NCI-H2107 treated with DMSO at 0.1 percent for 48 hours (cell line): ENCODE measurements around the gene BEX3.

Source experiments
- DNase-seq: peaks from one replicate; lab custom pipeline; 2025; ENCODE audit not compliant: unreplicated experiment; lab: John Stamatoyannopoulos, UW

BEX3 gene

GRCh38 chrX:103417933-103418332, 41.6 kb downstream of the BEX3 start:
- no peak for DNase-seq

- DNase-seq, result no peak
Observed at GRCh38 chrX:103418811-103419340, 42.5 kb downstream of the BEX3 start.

DNA sequence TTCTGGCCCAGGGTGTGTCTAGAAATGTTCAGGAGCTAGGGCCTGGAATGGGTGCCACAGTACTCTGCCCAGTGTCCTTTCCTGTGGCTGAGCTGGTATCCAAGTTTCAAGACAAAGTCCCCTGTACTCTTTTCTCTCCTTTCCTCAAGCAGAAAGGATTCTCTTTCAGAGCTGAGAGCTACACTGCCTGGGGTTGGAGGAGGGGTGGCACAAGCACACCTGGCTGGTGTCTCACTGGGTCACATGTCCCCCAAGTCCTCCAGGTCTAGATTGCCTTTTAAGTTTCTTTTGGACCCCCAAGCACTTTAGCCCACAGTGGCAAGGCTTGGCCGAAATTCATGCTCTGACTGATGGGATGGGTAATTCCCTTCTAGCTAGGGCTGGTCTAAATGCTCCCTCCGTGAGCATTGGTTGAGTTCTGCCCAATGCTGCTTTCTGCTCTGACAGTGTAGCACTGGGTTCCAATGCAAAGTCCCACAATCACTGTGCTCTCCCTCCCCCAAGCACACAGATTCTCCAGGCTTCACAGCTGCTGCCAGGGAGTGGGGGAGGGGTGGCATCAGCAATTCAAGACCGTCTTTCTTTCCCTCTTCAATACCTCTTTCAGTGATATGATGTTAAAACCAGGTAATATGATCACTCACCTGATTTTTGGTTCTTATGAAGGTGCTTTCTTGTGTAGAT, 47.8 kb downstream of the BEX3 start:
- DNase-seq, result peak; percentile 11
